Mesodermal cell (in vitro differentiated cells): ENCODE measurements around the gene ACP4.

Source experiments
- H3K27ac ChIP-seq: 2 replicates; pipeline ENCODE4 v1.7.0; 2013; ENCODE audit warnings: mild to moderate bottlenecking, low read depth, low read length, moderate library complexity; ENCODE audit not compliant: severe bottlenecking
- H3K36me3 ChIP-seq: 2 replicates; pipeline ENCODE4 v1.7.1; 2013; ENCODE audit warnings: mild to moderate bottlenecking, low read length, moderate library complexity; ENCODE audit not compliant: control insufficient read depth, insufficient read depth
- H3K4me1 ChIP-seq: one replicate; pipeline ENCODE4 v1.7.1; 2013; ENCODE audit warnings: mild to moderate bottlenecking, low read length; ENCODE audit not compliant: insufficient read depth, control insufficient read depth, poor library complexity, severe bottlenecking
- H3K4me3 ChIP-seq: 2 replicates; pipeline ENCODE4 v1.7.0; 2013; ENCODE audit warnings: low read length, control low read depth, mild to moderate bottlenecking; ENCODE audit not compliant: insufficient read depth, poor library complexity, severe bottlenecking; ENCODE audit errors: extremely low read depth
- H3K9me3 ChIP-seq: 2 replicates; pipeline ENCODE4 v1.7.1; 2013; ENCODE audit warnings: mild to moderate bottlenecking, low read length, moderate library complexity; ENCODE audit not compliant: control insufficient read depth
- WGBS, 2 experiments: methylation state at CpG; one replicate each; pipeline ENCODE4 v1.1.5; 2013; ENCODE audit warnings: missing lambda C conversion rate in 2 of 2; ENCODE audit not compliant: insufficient coverage in 2 of 2; 5-methylcytosine and 5-hydroxymethylcytosine counted together

The ACP4 gene

GRCh38 chr19:50812474-50812873 lies 22.3 kb downstream of the ACP4 start:
- Histone ChIP-seq H3K27ac (no peak overlapping the region), H3K9me3 (no peaks in the 10 kb centered on the region), H3K4me3 (no peak overlapping the region), H3K4me1 (no peaks in the 10 kb centered on the region), H3K36me3 (no peaks in the 10 kb centered on the region)
- 44 to 56% methylated on average over 1 to 3 of the region's 3 CpGs for WGBS, 2 experiments

- no peaks in the 10 kb centered on the region for H3K4me1 ChIP-seq
- no peak overlapping the region for H3K27ac ChIP-seq
- 93% methylated on average over 4 of the region's 5 CpGs for WGBS, 2 experiments
- H3K4me3 ChIP-seq = no peak overlapping the region
- no peaks in the 10 kb centered on the region for H3K36me3 ChIP-seq
- no peaks in the 10 kb centered on the region for H3K9me3 ChIP-seq
These were observed 24.7 kb downstream of the ACP4 start for GRCh38 chr19:50814883-50815282.

- H3K9me3 ChIP-seq = no peaks in the 10 kb centered on the region
- WGBS, 2 experiments = 100% methylated on average over 1 of the region's 1 CpG
- no peak overlapping the region for H3K27ac ChIP-seq
- no peak overlapping the region for H3K4me3 ChIP-seq
- H3K36me3 ChIP-seq = no peaks in the 10 kb centered on the region
- H3K4me1 ChIP-seq = no peaks in the 10 kb centered on the region
These were observed 25.2 kb downstream of the ACP4 start for GRCh38 chr19:50815439-50815838.

- Histone ChIP-seq H3K9me3 (no peaks in the 10 kb centered on the region), H3K27ac (no peak overlapping the region), H3K4me3 (peak overlapping the region; percentile 31), H3K4me1 (no peaks in the 10 kb centered on the region), H3K36me3 (no peaks in the 10 kb centered on the region)
- 20 to 25% methylated on average over 39 to 48 of the region's 52 CpGs for WGBS, 2 experiments
These were observed 28.0 kb downstream of the ACP4 start for GRCh38 chr19:50817941-50818858.

DNA sequence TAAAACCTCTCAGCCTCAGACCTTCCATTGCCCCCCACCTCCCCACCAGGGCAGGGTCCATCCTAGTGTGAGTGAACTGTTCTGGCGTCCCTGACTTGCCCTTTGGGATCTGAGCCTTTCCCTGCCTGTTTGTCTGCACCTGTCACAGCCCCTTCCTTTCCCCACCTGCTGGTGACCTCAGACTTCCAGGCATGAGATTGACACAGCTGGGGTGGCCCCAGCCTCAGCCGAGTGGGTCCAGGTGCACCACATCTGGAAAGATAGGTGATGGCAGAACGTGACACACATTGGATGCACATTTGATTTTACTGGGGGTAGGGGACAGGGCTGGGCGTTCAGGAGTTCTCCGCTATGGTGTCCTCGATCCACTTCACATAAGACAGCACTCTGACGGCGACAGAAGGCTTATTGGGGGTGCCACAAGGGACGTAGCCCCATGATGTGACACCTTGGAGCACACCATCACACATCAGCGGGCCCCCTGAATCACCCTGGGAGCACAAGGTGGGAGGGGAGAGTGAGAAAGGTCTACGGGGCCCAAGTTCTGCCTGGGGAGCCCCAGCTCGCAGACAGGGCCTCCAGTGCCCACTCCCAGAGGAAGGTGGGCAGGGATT lies 28.8 kb downstream of the ACP4 start:
- H3K9me3 ChIP-seq = no peaks in the 10 kb centered on the region
- H3K27ac ChIP-seq = no peak overlapping the region
- no peak overlapping the region for H3K4me3 ChIP-seq
- no peaks in the 10 kb centered on the region for H3K36me3 ChIP-seq
- WGBS, 2 experiments = 81 to 88% methylated on average over 9 of the region's 12 CpGs
- H3K4me1 ChIP-seq = no peaks in the 10 kb centered on the region

DNA sequence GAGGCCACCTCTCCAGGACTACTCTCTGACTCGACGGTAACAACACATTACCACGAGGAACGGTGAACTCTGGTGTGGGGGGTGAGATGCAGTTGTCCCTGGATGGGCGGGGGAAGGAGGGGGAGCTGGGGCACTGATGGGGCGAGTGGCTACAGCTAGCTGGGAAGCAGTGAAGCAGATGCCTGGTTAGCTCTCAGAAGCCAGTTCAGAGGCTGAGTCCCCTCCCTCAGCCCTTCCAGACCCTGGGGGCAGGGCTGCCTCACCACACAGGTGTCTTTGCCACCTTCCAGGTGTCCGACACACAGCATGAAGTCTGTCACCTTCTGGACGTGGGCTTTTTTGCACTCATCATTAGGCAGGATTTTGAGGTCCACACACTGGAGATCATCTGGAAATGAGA lies 29.4 kb downstream of the ACP4 start:
- Histone ChIP-seq H3K9me3 (no peaks in the 10 kb centered on the region), H3K36me3 (no peaks in the 10 kb centered on the region), H3K27ac (no peak overlapping the region), H3K4me1 (no peaks in the 10 kb centered on the region), H3K4me3 (no peak overlapping the region)
- 68 to 70% methylated on average over 3 to 4 of the region's 8 CpGs for WGBS, 2 experiments

GRCh38 chr19:50820086-50820485 lies 29.9 kb downstream of the ACP4 start:
- WGBS, 2 experiments = 30 to 33% methylated on average over 13 to 15 of the region's 15 CpGs
- no peak overlapping the region for H3K4me3 ChIP-seq
- no peaks in the 10 kb centered on the region for H3K4me1 ChIP-seq
- no peaks in the 10 kb centered on the region for H3K9me3 ChIP-seq
- no peak overlapping the region for H3K27ac ChIP-seq
- no peaks in the 10 kb centered on the region for H3K36me3 ChIP-seq

- H3K27ac ChIP-seq = no peak overlapping the region
- WGBS, 2 experiments = 21 to 38% methylated on average over 5 to 14 of the region's 21 CpGs
These were observed 30.5 kb downstream of the ACP4 start for GRCh38 chr19:50820549-50821247.

GRCh38 chr19:50821248-50821612 lies 31.0 kb downstream of the ACP4 start:
- Histone ChIP-seq H3K36me3 (no peaks in the 10 kb centered on the region), H3K9me3 (no peaks in the 10 kb centered on the region), H3K27ac (no peak overlapping the region), H3K4me1 (no peaks in the 10 kb centered on the region), H3K4me3 (no peak overlapping the region)
- WGBS, 2 experiments = 89 to 100% methylated on average over 3 to 4 of the region's 4 CpGs

More at GRCh38 chr19:50820549-50821247, 30.5 kb downstream of the ACP4 start:
- no peaks in the 10 kb centered on the region for H3K36me3 ChIP-seq
- no peaks in the 10 kb centered on the region for H3K4me1 ChIP-seq
- H3K9me3 ChIP-seq = no peaks in the 10 kb centered on the region
- no peak overlapping the region for H3K4me3 ChIP-seq

GRCh38 chr19:50821622-50822021 lies 31.4 kb downstream of the ACP4 start:
- H3K4me1 ChIP-seq = no peaks in the 10 kb centered on the region
- no peak overlapping the region for H3K27ac ChIP-seq
- no peak overlapping the region for H3K4me3 ChIP-seq
- H3K36me3 ChIP-seq = no peaks in the 10 kb centered on the region
- 76 to 80% methylated on average over 6 to 8 of the region's 8 CpGs for WGBS, 2 experiments
- no peaks in the 10 kb centered on the region for H3K9me3 ChIP-seq
